Globus pallidus (tissue), 1 donor: Measurements from ENCODE around the gene FOXF2.

Experiments
- DNase-seq: peaks from one replicate; pipeline ENCODE4 v3.0.0-alpha.2; 2015; ENCODE audit warnings: low spot score

FOXF2 gene

DNA sequence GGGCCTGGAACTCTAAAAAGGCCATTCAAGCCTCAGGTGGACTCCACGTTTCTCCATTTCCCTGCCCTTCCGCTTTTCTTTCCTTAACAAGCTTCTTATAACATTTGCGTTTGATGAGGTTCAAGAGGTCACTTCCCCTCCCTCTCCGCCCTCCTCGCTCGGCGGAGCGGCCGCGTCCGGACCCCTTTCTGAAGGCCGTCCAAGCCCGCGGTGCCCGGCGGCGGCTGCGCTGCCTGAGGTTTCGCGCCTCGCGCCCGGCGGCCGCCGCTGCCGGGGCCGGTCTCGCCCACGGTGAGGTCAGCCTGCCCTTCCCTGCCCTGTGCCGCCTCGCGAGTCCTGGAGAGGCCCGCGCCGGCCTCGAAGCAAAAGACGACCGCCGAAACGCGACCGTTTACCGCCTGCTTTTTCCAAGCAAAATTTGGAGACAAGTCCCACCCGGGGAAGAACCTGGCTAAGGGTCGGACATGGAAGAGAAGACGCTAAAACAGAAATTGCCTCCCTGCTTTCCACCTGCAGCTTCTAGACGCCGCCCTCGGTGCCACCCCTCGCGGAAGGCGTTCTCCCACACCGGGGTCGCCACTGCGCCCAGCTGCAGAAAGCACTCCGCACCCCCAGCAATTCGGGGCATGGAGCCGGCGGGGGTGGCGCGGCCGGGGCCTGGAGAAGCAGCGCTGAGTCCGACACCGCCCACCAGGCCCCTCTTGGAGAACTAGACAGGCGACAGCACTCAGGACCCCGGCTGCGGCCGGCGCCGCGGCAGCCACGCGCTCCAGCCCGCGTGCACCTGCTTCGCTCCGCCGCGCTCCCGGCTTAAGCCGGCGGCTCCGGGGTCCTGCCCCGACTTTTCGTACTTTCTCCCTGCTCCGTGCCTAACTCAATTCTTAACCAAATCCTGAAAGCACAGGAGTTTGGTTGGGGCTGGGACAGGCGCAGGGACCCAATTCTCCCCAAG lies 11.0 kb upstream of the FOXF2 start:
- DNase-seq = no peak

DNA sequence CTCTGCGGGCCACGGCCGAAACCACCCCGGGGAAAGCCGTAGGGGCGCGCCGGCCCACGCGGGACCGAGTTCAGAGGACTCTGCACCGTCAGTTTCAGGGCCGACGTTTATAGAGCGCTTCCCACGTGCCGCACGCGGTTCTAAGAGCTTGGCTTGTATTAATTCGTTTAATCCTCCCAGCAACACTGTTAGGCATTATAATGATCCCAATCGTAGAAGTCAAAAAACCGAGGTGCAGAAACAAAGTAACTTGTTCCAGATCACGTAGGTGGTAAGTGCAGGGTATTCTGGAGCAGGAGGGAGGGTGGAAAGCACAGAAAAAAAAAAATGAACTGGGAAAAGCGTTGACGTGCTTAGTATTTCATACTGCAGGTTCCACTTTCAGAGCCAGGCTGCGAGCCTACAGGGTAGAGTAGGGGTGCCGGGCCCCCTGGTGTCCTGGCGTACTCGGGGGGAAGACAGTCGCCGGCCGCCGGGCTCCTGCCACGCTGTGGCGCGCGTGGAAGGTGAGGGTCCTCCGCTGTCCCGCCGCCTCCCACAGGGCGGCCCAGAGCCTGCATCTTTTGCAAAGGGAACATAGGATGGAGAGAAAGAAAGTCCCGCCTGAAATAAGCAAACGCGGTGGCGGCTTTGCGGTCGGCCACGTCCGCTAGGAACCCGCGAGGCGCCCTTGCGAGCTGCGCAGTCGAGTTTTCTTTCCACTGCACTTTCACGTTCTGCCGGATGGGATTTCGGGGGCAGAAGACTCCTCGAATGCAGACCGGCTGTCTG lies 10.2 kb upstream of the FOXF2 start:
- DNase-seq = no peak

DNA sequence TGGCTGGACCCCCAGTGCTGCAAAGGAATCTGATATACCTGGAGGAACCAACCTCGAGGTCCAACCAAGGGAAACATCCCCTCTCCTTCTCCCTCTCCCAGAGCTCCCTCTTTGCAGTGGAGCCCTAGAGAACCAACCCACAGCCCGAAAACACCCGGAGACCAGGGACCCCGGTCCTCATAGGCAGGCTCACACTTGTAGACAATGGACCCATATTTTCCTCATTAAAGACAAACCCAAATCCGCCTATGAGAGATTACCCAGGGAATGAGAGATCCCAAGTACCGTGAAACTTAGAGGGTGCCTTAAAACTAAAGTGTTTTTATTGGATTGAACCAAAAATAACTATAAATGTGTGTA lies 9.6 kb upstream of the FOXF2 start:
- DNase-seq = no peak

DNA sequence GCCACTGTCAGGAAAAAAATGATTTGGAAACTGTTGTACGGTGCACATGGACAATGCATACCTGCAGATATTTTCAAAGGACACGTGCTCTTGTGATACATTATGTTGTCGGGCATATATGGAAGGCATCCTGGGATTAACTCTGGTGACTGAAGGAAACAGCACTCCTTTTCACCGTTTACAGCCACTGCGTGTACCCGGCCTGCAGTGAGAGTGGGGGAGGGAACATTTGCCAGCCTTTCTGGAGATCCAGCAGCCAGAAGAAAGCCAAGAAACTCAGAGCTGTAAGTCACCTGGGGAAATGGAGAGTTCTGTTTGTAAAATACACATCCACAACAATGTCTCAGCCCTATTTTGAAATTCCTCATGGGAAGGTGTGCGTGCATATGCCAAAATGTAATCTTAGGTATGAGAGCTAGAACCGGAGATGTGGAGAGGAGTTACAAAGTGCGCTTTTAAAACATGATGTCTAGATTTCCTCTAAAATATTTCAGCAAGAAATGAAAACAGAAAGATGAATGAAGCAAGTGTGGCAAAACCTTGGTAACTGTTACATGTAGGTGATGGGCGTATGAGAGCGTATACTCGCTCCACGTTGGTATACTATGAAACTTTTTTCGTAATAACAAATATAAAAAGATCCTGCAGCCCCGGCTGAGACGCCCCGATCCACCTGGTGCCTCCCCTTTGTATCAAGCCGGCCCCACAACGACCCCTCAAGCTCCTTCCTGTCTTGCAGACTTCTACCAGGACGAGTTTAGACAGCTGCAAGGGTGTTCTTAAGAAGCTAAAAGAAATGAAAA lies 8.6 kb upstream of the FOXF2 start:
- DNase-seq = no peak

DNA sequence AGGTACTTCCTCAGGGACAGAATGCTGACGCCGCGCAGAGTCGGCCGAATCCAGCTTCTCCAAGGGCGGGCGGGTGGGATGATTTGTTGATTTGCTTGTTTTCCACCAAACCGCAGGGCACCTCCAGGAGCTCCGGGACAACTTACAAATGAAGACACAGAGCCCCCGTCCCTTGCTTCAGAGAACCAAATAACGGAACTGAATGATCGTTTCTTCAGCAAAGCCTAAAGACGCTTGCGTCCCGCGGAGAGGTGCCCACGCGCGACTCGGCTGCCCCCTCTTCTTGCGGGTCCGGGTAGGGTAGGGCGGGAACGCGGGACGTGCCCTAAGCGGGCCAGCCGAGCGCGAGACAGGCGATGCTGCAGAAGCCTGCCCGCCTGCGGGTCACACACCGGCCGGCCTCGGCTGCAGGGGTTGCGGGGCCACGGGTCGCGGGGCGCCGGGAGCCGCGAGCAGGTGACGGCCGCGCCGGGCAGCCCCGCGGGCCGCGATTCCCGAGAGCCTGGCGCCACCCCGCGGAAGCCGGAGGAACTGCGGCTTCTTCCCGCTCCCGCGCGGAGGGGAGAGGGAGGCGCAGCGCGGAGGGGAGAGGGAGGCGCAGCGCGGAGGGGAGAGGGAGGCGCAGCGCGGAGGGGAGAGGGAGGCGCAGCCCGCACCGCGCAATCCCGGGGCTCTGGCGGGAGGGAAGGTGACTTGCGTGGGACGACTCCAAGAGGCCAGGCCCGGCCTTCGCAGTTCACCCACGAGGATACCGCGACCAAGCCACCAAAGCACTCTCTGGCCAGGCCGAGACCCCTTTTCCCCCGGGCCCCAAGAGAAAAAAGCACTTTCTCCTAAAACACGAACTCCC lies 7.7 kb upstream of the FOXF2 start:
- no peak for DNase-seq

DNA sequence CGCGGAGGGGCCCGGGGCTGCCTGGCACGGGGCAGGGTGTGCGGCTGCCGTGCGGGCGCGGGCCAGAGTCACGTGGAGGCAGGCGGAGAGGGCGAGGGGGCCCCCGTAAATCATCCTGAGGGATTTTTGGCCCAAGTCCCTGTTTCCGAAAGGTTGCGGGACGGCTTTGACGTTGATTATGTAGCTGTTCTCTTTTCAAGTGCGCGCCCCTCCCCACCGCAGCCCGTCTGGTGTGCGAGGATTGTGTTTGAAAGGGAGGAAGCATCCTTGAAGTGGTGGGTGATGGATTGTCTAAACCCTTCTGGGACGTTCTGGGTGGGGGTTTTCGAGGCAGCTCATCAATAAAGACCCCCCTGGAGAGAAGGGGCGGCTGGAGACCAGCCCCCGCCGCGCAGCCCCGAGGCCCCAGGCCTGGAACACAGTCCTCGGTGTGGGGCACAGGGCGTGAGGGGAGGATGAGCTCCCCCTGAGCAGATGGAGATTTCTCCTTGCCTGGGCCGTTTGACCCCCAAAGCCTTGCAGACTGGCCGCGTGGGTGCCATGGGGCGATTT lies 7.0 kb upstream of the FOXF2 start:
- no peak for DNase-seq

DNA sequence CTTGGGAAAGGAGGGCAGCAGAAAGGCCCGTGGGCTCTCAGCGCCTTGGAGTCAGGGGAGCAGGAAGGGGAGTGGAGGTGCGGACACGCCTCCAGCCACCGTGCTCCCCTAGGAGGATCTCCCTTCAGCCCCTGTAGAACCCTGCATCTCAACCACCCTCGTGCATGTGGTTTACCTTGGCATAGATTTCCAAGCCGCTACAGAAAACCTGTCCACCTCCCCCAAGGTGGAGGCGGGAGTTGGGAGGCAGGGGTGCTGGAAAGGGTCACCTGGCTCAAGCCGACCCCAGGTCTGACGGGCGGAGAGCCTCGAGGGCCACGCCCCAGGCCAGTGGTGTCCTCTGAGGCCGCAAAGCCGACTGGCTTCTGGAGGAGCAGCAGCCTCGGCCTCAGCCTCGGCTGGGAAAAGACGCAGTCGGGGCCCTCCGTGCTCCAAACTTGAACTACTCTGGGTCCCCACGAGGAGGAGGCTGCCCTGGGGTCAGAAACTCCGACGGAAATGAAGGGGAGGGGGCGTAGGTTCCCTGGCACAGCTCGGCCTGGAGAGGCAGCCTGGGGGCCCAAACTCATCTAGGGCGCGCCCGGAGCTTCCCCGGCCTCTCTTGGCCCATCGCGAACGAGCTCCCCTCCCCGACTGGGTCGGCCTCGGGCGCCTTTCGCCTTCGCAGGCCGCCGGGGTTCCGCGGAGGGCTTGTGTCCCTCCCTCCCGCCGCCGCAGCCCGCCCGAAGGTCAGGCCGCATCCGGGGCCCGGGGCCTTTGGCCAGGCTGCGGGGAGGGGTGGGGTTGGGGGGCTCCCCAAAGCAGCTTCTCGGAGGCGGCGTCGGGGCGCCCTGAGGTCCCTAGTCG lies 6.3 kb upstream of the FOXF2 start:
- no peak for DNase-seq

DNA sequence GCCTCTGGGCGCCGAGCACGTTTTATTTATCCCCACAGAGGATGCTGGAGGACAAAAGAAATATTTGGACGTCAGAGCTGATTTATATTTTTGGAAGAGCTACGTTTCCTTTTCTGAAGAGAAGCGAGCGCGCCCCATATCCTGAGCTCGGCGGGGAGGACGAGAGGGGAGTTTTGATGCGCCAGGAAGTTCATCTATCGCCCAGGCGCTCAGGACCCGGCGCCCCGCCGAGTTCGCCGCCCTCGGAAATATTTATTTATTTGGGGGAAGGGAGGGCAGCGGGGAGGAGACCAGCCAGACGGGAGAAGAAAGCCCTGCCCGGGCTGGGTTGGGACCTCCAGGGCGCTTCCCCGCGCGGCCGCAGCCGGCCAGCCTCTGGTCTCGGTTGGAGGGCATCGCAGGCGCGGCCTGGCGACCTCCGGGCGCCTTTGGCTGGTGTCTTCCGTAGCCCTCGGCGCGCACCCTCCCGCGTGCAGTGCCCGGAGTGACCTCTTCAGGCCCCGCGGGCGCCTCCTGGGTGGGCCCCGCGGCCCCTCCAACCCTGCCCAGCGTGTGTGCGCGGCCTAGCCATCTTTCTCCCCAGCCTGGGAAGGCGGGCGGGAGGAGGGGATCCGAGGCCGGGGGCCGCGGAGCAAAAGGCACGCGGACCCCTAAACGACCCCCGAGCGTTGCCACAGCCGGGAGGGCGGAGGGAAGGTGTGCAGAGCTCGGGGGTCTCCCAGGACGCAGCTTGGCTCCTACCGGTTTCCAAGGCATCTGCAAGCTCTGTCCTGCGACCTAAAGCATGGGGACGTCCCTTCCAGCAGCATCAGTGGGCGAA lies 5.4 kb upstream of the FOXF2 start:
- DNase-seq = no peak

DNA sequence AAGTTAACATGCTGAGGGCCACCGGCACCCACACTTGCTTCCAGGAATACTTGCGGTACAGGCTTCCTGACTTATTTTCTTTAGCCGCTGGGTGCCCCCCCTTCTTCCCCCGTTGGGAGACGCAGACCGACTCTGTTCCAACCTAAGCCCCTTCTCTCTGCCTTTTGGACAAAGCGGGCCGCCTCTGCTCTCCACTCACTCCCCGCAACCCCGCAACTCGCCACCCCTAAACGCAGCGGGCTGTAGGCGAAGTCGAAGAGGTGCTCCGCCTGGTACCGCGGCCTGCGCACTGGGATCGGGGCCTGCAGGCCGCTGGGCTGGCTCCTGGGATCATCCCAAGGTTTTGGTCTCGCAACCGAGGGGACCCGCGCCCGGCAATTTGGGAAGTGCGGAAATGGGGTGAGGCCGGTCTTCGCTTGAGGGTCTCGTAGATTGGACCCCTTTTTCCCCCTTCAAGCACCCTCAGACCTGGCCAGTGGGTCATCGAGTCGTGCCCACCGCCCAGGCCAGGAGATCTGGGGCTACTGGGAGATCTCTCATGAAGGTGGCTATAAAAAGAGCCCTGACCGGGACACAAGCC lies 4.7 kb upstream of the FOXF2 start:
- no peak for DNase-seq

DNA sequence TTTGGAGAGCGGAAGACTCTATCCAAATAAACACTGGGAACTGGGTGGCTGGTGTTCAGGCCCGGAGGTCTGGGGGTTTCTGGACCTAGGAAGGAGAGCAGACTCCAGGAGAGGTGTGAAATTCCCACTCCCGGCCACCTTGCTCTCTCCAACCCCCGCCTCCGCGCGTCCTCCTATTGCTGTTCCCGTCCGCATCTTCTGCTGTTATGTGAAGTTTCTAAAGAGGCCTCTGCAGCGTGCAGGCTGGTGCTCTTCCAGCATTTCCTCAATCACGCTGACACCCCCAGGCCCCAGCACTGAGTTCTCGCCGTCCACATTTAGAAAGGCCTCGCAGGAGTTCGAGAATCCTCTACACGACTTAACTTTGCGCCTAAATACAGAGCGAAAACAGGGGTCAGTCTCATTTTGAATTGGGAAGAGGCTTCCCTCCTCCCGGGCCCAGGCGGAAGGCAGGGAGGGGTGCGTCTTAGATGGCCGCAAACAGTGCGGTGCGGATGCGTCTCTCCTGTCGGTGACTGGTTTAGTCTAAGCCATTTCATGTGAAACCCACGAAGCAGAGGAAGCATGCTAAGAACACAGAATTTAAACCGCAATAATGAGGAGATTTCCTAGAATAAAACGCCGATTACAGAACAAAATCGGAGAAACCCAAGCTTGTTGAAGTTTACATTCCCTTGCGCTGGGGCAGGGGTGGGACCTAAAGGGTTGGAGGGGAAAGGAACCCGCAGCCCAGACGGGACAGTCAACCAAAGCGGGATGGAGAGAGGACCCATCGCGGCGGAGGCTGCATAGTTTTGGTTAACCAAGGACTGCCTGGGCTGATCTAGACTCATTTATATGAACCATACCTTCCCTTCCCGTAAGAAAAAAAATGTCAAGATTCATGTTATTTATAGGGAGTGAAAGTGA lies 4.0 kb upstream of the FOXF2 start:
- DNase-seq = no peak

DNA sequence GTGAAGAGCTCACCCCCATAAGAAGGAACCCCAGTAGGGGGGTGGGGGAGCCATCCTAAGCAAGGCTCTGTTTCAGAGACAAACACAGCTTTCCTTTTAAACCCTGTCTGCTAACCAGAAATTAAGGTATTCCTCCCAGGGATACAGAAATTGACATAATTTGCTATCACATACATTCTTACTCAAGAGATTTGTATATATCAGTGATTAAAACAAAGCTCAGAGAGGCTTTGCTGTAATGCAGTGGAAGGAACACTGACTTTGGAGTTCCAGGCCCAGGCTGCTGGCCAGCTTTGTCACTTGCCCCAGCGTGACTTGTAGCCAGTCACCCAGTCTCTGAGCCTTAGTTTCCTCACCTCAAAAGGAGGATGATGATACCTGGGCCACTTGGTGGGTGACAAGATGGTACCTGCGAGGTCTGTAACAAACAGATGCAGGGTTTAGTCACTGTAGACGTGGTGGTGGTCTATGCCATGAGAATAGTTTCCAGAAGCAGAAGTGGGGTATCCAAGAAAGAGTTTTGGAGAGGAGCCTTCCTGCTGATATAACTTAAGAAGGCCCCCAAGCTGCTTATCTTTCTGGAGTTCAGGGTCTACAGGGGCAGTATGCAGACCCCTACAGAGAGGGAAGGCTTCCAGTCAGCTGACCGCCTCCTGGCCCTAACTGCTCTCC lies 3.2 kb upstream of the FOXF2 start:
- no peak for DNase-seq

DNA sequence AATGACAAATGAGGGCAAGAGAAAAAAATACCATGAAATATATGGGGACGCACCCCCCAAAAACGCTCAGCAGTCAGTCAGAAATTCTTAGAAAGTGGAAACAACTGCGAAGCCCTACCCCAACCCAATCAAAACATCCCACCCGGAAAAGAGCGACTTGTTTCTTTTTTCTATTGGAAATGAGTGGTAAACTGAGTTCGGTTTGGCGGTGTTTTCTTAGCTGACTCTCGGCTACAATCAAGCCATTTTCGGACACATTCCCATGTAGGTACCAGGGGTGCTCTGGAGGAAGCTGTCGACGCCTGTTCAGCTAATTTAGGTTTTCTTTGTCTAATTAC lies 1.9 kb upstream of the FOXF2 start:
- DNase-seq = no peak

DNA sequence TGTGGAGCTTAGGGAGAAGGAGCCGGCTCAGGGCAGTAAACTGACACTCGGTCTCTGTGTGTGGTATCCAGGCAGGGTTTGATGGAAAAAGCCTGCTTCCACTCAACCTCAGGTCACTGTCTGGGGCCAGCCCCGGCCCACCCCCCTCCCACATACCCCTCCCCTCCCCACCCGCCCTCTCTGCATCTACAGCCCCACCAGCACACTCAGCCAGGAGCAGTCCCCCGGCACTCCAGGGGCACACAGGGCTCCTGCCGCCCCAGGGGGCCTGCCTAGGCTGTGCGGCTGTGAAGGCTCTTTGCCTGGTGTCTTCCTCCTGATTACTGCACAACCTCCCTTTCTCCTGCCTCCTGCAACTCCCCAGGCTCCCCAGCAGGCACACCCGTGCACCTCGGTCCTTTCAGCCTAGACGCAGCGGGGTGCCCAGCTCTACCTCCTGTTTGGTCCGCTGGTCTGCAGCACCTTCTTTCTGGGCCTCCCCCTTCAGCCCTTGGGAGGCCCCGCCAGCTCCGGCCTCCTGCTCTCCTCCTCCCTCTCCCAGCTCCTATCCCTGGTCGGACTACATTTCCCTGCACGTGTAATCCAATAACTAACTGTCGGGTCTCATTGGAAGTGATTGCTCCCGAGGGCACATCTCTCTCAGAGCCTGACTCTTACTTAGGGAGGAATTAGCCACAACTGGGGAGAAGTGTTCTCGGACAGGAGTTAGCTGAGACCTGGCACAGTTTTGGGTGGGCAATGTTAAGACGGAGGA lies 1.3 kb upstream of the FOXF2 start:
- no peak for DNase-seq

DNA sequence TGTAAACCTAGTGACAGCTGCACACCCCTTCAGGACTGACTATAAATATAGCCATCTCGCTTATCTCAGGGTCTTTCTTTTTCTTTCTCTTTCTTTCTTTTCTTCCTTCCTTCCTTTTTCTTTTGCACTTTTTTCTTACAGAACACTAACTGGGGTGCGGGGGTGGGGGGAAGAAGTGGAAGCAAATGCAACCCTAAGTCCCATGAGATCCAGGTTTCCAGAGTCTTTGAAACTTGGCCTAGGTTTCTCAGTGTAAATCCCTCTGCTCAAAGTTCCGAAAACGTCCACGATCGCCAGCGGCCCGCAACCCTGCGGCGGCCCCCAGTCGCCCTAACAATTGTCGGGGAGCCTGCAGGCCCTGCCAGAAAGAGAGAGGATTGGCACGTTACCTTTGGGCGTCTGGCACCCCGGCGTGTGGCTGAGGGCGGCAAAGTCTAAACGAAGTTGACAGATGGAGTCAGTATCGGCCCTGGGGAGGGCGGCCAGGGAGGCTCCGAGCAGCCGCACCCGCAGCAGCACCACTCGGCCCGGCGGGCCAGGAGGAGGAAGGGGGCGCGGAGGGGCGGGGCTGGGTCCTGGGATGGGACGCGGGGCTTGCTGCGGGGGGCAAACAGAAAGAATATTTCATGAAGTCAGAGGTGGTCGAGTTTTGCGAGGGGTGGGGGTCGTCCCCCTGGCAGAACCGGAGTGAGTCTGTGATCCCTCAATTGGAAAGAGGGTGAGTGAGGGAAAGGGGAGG lies 577 bp upstream of the FOXF2 start:
- no peak for DNase-seq

DNA sequence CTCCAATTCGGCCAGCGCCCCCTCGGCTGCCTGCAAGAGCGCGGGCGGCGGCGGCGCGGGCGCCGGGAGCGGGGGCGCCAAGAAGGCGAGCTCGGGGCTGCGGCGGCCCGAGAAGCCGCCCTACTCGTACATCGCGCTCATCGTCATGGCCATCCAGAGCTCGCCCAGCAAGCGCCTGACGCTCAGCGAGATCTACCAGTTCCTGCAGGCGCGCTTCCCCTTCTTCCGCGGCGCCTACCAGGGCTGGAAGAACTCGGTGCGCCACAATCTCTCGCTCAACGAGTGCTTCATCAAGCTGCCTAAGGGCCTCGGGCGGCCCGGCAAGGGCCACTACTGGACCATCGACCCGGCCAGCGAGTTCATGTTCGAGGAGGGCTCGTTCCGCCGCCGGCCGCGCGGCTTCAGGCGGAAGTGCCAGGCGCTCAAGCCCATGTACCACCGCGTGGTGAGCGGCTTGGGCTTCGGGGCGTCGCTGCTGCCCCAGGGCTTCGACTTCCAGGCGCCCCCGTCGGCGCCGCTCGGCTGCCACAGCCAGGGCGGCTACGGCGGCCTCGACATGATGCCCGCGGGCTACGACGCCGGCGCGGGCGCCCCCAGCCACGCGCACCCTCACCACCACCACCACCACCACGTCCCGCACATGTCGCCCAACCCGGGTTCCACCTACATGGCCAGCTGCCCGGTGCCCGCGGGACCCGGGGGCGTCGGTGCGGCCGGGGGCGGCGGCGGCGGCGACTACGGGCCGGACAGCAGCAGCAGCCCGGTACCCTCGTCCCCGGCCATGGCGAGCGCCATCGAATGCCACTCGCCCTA lies 963 bp downstream of the FOXF2 start:
- DNase-seq = no peak
